PC-3 (cell line): ENCODE data around the gene MT1X.

Experiments used
- CTCF ChIP-seq: fragments of 300-600 bp; sonication (generic); conservative IDR thresholded peaks from 2 replicates; pipeline ENCODE4 v1.5.1; 2017; ENCODE audit warnings: antibody characterized with exemption, low read depth, mild to moderate bottlenecking, low read length
- EZH2 ChIP-seq: fragments of 300-600 bp; sonication (generic); IDR thresholded peaks from one replicate; pipeline ENCODE4 v1.6.1; 2017; ENCODE audit warnings: antibody characterized with exemption, mild to moderate bottlenecking, low read length; ENCODE audit not compliant: unreplicated experiment
- EZH2phosphoT487 ChIP-seq: fragments of 300-600 bp; sonication (generic); IDR thresholded peaks from 2 replicates; pipeline ENCODE4 v1.6.1; 2018; ENCODE audit warnings: mild to moderate bottlenecking, antibody characterized with exemption, low read length, borderline replicate concordance

GRCh38 chr16:56639045-56639444 lies 43.2 kb upstream of the MT1X start:
- no peak for TF ChIP-seq CTCF
- TF ChIP-seq EZH2, result no peak
- TF ChIP-seq EZH2phosphoT487, result no peak
